Activated CD4-positive, alpha-beta T cell treated with anti-CD3 and anti-CD28 coated beads for 4 hours (primary cell): ENCODE measurements around the gene HOXD13.

Experiments used
- DNase-seq, 2 donors: peaks; one replicate each; pipeline ENCODE4 v3.0.0-alpha.2; 2020

HOXD13 gene

GRCh38 chr2:176107731-176108181 is 15.2 kb downstream of the HOXD13 start:
- no peak for DNase-seq

DNA sequence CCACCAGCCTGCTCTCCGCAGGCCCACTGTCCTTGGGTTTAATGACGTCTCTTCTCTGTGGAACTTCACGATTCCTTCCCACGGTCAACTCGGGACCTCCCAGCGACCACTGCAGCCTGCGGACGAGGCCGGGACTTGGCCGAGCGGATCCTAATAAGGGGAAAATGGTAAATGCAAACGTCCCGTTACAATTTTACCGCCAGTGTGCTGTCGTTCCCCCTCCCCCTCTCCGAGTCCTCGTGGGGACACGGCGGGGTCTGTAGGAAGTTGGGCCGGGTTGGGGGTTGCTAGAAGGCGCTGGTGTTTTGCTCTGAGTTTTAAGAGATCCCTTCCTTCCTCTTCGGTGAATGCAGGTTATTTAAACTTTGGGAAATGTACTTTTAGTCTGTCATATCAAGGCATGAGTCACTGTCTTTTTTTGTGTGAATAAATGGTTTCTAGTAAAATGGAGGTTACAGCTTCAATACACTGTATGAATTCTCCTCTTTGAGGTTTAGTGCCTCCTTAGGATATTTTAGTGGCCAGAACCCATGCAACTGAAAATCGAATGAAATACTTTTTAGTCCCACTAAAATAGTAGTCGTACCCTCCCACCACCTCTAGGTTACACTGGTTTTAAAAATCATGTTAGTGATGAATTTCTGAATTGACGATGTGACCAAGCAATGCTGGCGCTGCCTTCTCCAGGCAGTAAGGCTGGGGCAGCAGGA is 16.8 kb downstream of the HOXD13 start:
- no peak for DNase-seq

DNA sequence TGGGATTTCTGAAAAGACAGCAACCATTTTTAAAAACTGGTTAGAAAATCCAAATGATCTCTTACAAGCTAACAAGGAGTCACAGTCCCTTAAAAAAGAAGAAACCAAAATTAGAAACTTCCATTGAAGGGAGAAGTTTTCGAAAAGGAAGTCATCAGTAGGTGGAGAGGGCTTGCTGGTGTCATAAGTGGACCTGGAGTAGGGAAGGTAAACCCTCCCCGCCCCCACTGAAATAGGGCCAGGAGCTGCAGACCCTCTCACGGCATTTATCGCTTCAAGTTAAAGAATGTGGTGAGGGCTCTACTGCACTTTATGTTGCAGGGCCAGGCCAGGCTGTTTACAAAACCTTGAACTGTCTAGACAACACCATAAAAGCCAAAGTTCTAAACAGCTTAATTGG is 17.4 kb downstream of the HOXD13 start:
- DNase-seq = no peak

GRCh38 chr2:176110415-176111308 is 18.1 kb downstream of the HOXD13 start:
- no peak for DNase-seq

GRCh38 chr2:176111309-176111663 is 18.8 kb downstream of the HOXD13 start:
- no peak for DNase-seq

- DNase-seq = no peak
These were observed 19.4 kb downstream of the HOXD13 start for GRCh38 chr2:176111846-176112374.

DNA sequence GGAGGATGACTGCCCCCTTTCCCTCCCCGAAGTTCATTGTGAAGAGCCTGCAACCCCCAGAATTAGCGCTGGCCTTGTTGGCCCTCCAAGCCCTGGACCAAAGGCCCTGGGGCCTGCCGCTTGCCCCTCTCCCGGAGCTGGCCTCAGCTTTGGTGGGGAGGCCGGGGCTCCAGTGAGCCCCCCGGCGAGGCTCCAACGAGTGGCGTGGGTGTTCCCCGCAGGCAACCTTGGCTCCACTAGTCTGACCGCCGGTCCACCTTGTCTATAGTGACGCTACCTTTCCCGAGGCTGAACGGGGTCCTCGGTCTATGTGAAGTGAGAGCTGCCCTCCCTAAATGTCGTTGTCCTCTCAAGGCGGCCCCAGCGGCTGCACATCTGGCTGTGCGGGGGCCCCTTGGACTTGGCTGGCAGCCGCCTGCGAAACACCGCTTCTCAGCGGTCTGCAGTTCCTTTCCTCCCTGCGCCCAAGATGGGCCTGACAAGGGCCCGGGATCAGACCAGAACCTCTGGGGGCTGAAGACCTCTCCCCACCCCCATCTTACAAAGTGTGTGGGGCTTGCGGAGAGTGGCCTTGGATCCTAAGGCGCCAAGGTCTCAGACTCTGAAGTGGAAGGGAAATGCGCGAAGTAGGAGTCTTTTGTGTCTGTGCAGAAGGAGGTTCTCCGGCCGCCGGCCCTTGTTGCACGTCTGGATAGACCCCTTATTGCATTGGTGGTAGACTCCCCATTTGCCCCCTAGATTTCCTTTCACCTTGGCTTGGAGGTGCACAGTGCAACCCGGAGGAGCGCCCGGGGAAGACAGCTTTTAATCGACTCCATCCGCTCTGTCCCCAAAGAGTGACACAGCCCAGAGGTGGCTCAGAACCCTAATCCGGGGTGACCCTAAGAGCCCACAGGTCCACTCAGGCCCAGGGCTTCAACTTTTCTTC is 20.1 kb downstream of the HOXD13 start:
- no peak for DNase-seq

DNA sequence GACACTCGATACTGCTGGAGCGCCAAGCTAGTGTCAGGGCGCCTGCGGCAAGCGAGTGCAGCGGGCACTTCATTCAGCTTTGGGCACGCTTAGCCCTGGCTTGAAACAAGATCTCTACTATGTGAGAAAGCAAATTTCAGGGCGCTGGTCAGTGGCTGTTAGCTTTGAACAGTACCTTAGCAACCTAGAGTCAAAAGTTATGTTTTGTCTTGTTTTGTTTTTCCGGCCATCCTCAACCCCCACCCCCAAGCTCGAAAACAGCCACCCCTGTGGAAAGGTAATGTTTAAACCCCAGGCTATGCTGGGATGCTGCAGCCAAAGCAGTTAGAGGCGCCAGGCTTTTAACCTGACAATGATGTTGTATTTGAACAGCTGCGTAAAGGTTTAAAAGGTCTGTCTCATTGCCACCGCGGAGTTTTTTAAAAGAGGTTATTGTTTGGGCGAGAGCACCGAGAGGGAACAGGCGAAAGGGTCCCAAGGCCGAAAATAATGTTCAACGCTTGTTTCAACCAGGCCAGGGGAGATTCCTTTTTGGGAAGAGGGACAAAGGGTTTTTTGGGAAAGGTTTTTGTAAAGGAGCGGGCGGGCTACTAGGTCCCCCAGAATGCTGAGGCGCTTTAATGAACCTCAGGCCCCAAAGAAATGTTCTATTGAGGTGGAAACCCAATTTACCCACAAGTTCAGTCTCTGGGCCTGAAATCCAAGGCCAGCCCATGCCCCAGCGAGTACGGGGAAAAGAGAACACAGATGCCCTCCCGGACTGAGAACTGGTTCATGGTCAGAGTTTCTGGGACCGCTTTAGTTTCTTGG is 21.8 kb downstream of the HOXD13 start:
- no peak for DNase-seq

GRCh38 chr2:176114930-176115625 is 22.6 kb downstream of the HOXD13 start:
- DNase-seq = no peak

DNA sequence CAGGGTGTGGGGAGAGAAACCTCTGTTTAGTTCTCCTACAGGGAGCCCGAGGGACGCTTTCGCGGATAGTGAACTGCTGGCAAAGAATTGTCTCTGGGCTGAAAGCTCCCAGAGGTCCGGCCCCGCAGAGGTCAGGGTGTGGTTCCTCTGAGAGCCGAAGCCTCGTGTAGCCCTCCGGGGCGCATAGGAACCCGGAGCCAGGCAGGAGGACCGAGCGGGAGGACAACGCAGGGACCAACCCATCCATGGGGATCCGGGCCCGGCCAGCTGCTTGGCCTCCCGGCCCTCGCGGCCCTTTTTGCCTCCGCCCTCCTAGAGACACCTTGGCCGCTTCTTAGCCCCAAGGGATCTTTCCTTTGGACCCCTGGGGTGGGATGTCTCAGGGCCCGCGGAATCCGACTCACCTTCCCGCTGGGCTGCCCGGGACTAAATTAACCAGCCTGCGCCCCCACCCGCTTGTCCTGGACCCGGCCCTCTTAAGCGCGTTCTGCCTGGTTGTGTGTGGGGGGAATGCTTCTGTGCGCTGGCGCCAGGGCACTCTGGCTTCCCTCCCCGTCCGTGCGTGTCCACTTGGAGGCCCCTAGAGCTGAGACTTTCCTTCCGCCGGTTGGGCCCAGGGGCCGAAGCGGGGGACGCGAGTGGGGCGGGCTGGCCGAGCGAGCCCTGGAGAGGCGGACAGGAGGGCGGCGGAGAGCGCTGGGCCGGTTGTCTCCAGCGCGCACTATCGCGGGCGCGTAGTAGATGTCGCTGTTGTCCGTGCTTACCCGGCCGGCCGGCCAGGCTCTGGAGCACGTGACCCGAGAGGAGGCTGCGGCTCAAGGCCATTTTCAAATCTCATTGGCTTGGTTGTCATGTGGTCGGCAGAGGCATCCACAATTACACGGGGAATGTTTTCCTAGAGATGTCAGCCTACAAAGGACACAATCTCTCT is 23.6 kb downstream of the HOXD13 start, which contains the start of gene HOXD10:
HOXD10 (plus strand) TSS at position 896 of the 931 bp plus-strand sequence. CDS start 56 bp downstream, outside the sequence.
- no peak for DNase-seq

GRCh38 chr2:176117162-176117822 is 24.8 kb downstream of the HOXD13 start:
- DNase-seq = no peak

- DNase-seq = no peak
These were observed 25.4 kb downstream of the HOXD13 start for GRCh38 chr2:176117823-176118371.

GRCh38 chr2:176118601-176119339 is 26.2 kb downstream of the HOXD13 start:
- DNase-seq = no peak

- DNase-seq = no peak
These were observed 28.1 kb downstream of the HOXD13 start for GRCh38 chr2:176120364-176121189.

GRCh38 chr2:176121190-176122051 is 28.9 kb downstream of the HOXD13 start:
- DNase-seq = no peak

- no peak for DNase-seq
These were observed 29.6 kb downstream of the HOXD13 start for GRCh38 chr2:176122052-176122682.
